ENCODE data around the gene OVAAL. TPM values are rescaled to one million over a fixed set of nuclear protein-coding genes. Genes with fewer than 3 reads are reported as not detected.
A peak's percentile ranks its signal among the peaks of the same experiment; 100 is the strongest.

The OVAAL gene
- polyA plus RNA-seq, 4 donors = not detected

DNA sequence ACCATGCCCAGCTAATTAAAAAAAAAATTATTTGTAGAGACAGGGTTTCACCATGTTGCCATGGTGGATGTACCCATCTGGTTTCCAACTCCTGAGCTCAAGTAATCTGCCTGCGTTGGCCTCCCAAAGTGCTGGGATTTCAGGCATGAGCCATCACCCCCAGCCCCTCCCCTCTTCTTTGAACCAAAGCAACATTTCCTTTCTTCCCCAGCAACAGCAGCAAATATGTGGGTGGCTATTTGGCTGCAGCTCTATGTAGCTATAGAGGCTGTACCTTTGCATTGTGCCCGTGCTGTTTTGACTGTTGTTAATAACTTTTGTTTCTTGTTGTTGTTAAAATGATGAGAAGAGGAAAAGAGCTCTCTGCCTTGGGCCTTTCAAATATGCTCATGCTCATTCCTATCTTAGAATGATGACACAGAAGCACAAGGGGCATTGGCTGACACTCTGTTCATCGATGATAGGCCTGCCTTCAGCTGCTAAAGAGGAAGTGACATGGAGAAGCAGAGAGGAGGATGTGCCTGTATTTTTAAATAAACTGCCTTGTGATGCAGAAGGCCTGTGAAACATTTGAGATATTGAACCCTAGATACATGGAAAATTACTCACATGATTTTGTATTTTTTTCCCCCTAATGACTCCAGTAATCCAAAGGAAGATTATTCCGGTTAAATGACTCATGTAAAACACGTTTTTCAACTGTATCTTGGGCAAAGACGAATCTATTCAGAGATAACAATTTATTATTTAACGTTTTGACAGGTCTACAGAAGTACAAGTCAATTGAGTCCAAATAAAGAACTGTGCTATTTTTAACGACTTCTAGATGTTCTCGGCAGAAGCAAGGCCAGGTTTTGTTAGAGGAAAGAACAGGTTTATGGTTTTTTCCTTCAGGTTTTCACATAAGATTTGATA lies 52.5 kb downstream of the OVAAL start:
- H3K27me3 ChIP-seq (ENCODE audit: control insufficient read depth in 3 of 3, insufficient read depth in 3 of 3, low read length in 3 of 3) = no peaks in the 10 kb centered on the region
- 42 to 55% (median 53%) methylated on average over 9 of the region's 9 CpGs for WGBS, 3 donors

DNA sequence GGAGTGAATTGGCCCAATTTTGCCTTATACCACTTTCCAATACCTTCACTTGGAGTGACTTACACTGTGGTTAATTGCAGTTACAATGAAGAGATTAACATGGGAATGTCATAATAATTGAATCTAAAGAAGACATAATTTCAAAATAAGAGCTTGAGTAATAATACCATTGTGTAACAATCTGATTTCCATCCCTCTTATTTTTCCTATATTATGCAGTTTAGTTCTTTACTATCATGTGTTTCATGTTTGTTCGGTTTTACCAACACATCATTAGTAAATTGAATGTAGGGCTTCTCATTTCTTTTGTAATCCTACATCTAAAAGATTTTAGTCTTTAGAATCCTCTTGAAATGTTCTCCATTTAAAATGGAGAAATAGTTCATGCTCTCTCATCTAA lies 53.9 kb downstream of the OVAAL start:
- Histone ChIP-seq H3K36me3 (ENCODE audit: control insufficient read depth in 3 of 3, insufficient read depth in 2 of 3, low read depth in 1 of 3, low read length in 3 of 3) (no peaks in the 10 kb centered on the region), H3K27ac (ENCODE audit: low read depth in 1 of 3, low read length in 2 of 3) (no peak overlapping the region), H3K4me1 (ENCODE audit: control insufficient read depth in 3 of 3, insufficient read depth in 2 of 3, low read depth in 1 of 3, low read length in 2 of 3) (peaks cover 0 to 3% (median 2%) of the 10 kb centered on the region in 3 donors), H3K4me3 (ENCODE audit: low read depth in 1 of 3, low read length in 3 of 3) (no peak overlapping the region), H3K27me3 (ENCODE audit: control insufficient read depth in 3 of 3, insufficient read depth in 3 of 3, low read length in 3 of 3) (no peaks in the 10 kb centered on the region), H3K9me3 (ENCODE audit: control insufficient read depth in 2 of 2, insufficient read depth in 1 of 2, low read depth in 1 of 2, low read length in 1 of 2) (no peaks in the 10 kb centered on the region)
- WGBS, 3 donors = 95 to 100% (median 97%) methylated on average over 1 of the region's 1 CpG
- FAIRE-seq (no peak), DNase-seq (no peak)

More for the DNA sequence above, 52.5 kb downstream of the OVAAL start:
- Histone ChIP-seq H3K4me1 (ENCODE audit: control insufficient read depth in 3 of 3, insufficient read depth in 2 of 3, low read depth in 1 of 3, low read length in 2 of 3) (peaks cover 0 to 3% (median 0%) of the 10 kb centered on the region in 3 donors), H3K27ac (ENCODE audit: low read depth in 1 of 3, low read length in 2 of 3) (no peak overlapping the region), H3K36me3 (ENCODE audit: control insufficient read depth in 3 of 3, insufficient read depth in 2 of 3, low read depth in 1 of 3, low read length in 3 of 3) (no peaks in the 10 kb centered on the region), H3K4me3 (ENCODE audit: low read depth in 1 of 3, low read length in 3 of 3) (no peak overlapping the region), H3K9me3 (ENCODE audit: control insufficient read depth in 2 of 2, insufficient read depth in 1 of 2, low read depth in 1 of 2, low read length in 1 of 2) (no peaks in the 10 kb centered on the region)
- FAIRE-seq (no peak), DNase-seq (peak in 1 of 2 donors; percentile 32)

DNA sequence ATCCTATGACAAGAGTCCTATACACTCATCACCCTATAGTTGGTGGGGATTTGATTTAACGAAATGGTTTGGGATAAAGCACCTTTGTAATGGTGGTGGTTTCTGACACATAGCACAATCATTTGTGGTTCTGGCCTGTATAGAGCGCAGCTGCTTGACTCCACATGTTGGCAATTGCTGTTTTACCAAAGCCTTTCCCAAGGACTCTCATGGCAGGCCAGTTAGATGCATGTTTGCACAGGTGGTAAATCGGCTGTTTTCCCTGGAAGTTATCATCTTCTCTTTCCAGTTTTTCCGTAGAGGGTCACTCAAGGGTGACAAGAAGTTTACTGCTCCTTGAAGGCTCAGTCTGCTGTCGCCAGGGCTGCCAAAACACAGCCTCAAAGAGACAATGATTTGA lies 56.0 kb downstream of the OVAAL start:
- Histone ChIP-seq H3K36me3 (ENCODE audit: control insufficient read depth in 3 of 3, insufficient read depth in 2 of 3, low read depth in 1 of 3, low read length in 3 of 3) (no peaks in the 10 kb centered on the region), H3K4me1 (ENCODE audit: control insufficient read depth in 3 of 3, insufficient read depth in 2 of 3, low read depth in 1 of 3, low read length in 2 of 3) (peaks cover 0 to 3% (median 2%) of the 10 kb centered on the region in 3 donors), H3K4me3 (ENCODE audit: low read depth in 1 of 3, low read length in 3 of 3) (no peak overlapping the region), H3K27ac (ENCODE audit: low read depth in 1 of 3, low read length in 2 of 3) (no peak overlapping the region), H3K9me3 (ENCODE audit: control insufficient read depth in 2 of 2, insufficient read depth in 1 of 2, low read depth in 1 of 2, low read length in 1 of 2) (no peaks in the 10 kb centered on the region), H3K27me3 (ENCODE audit: control insufficient read depth in 3 of 3, insufficient read depth in 3 of 3, low read length in 3 of 3) (no peaks in the 10 kb centered on the region)
- WGBS, 3 donors = 51 to 65% (median 58%) methylated on average over 5 of the region's 5 CpGs
- FAIRE-seq = no peak
- no peak for DNase-seq

DNA sequence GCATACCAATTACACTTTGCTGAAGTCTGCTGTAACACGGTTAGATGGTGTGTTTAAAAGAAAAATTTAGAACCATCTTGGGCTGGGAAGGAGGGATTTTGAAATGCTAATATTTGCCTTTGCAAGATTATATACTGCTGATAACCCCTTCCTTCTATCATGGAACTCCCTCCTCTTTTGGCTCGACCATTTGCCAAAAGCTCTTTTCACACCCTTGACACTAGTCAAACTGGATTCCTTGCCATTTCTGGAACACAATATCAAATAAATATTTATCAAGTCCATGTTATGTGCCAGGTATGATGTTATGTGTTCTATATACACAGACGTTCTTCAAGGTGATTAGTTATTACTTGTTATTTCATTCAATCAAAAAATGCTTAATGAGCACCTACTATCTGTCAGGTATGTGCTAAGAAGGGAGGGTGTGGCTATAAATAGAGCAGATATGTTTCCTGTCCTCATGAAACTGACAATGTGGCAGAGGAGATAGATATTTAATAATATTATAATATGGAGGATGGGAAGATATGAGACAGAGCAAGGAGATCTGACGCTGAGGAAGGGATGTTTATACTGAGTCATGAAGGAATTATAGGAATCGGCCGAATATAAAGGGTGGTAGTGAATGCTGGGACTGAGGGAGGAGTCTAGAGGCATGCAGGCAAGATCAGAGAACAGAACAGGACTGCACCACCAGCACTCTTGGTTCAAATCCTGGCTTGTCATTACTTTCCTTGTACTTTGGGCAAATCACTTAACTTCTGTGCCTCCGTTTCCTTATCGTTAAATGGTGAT lies 56.9 kb downstream of the OVAAL start:
- no peaks in the 10 kb centered on the region for H3K27me3 ChIP-seq (ENCODE audit: control insufficient read depth in 3 of 3, insufficient read depth in 3 of 3, low read length in 3 of 3)
- 49 to 71% (median 55%) methylated on average over 8 of the region's 8 CpGs for WGBS, 3 donors
- FAIRE-seq = no peak
- H3K9me3 ChIP-seq (ENCODE audit: control insufficient read depth in 2 of 2, insufficient read depth in 1 of 2, low read depth in 1 of 2, low read length in 1 of 2) = no peaks in the 10 kb centered on the region
- H3K27ac ChIP-seq (ENCODE audit: low read depth in 1 of 3, low read length in 2 of 3) = no peak overlapping the region
- H3K36me3 ChIP-seq (ENCODE audit: control insufficient read depth in 3 of 3, insufficient read depth in 2 of 3, low read depth in 1 of 3, low read length in 3 of 3) = no peaks in the 10 kb centered on the region
- H3K4me1 ChIP-seq (ENCODE audit: control insufficient read depth in 3 of 3, insufficient read depth in 2 of 3, low read depth in 1 of 3, low read length in 2 of 3) = peaks cover 0 to 3% (median 2%) of the 10 kb centered on the region in 3 donors
- H3K4me3 ChIP-seq (ENCODE audit: low read depth in 1 of 3, low read length in 3 of 3) = no peak overlapping the region
- no peak for DNase-seq

Other genes starting within 250 kb of the OVAAL start
- 10 to 100 TPM; 12.7 to 49.5 (median 20.7) TPM for gene ACBD6, start 56.4 kb upstream of the OVAAL start, polyA plus RNA-seq
- 10 to 100 TPM in 2 of 4 donors, 1 to 10 TPM in 2; 5.1 to 27.3 (median 8.5) TPM for gene XPR1, start 73.1 kb downstream of the OVAAL start, polyA plus RNA-seq

All from small intestine (tissue), 7 donors.